C1 segment of cervical spinal cord (tissue), 14 donors: Measurements from ENCODE around the gene TPSG1.
"Not testable (repeated sequence)": the region's sequence is repeated elsewhere in the genome, so short reads cannot be mapped to it uniquely, and the experiment has no call there.

Experiments
- DNase-seq, 14 donors: peaks; one replicate each; lab custom pipeline; 2025; lab: John Stamatoyannopoulos, UW

The TPSG1 gene

DNA sequence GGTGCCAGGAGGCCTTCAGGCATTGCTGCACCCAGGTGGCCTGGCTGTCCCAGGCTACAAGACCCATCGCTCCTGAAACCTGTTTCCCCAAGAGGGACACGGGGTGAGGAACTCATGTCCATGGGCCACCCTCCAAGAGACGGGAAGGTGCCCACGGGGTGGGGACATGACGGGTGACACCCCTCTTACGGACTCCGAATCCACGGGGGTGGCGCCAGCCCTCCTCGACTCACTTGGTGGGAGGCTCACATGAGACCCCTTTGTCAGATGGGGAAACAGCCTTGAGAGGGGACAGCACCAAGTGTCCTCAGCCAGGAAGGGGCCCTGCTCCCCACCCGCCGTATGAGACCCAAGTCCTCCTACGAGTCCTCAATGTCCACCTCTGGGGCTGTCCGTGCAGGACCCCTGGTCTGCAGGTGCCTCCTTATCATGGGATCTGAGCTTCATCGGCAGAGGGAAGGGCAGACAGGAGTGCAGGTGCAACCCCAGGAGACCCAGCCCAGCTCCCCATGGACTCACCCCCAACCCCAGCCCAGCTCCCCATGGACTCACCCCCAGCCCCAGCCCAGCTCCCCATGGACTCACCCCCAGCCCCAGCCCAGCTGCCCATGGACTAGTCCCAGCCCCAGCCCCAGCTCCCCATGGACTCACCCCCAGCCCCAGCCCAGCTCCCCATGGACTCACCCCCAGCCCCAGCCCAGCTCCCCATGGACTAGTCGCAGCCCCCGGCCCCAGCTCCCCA, 5.6 kb upstream of the TPSG1 start:
- not testable (repeated sequence) for DNase-seq

DNA sequence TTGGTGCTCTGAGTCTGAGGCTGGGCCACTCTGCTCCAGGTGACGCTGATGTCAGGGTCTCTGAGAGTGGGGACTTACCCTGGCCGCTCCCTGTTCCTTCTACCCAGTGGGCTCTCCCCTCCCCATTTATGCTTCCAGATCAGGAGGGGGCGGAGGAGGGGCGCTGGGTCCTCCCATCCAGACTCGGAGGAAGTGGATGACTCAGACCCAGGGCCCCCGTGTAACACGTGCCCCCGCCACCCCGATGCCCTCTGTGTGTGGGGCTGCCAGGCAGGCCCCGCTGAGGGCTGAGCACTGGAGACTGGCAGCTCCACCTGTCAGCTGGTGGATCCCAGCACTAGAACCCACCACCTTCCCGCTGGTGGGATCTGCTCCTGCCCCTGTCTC, 5.0 kb upstream of the TPSG1 start, which contains the start of gene TPSB2:
Gene TPSB2, minus strand, starts transcription at position 101 of the 387 bp plus-strand sequence. CDS start 233 bp downstream, outside the sequence.
- not testable (repeated sequence) for DNase-seq

DNA sequence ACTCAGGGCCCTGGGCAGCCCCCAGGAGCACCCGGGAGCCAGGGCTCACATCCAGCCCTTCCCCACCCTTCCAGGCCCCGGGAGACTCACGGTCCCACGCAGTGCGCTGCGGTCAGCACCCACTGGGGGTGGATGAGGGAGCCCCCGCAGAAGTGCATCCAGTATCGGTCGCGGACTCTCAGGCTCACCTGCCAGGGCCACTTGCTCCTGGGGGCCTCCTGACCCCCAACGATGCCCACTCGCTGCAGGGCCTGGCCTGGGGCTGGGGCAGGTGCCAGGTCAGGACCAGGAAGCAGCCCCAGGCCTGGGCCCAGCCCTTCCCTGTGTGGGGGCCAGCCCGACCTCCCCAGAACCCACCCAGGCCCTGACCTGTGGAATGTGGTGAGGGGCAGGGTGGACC, 4.4 kb upstream of the TPSG1 start:
- not testable (repeated sequence) for DNase-seq

DNA sequence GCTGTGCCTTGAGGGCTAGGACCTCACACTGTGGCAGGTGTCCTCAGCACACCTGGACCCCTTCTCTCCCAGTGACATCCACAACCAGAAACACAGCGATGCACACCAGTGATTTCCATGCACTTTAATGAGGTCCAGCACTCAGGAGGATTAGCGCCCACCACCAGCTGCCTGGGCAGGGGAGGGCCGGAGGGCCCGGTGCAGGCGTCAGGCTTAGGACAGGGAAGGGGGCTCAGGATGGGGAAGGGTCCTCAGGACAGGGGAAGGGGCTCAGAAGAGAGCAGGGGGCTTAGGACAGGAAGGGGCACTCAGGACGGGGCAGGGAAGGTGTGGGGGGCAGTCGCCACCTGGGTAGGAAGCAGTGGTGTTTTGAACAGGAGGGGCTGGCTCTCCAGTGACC, 3.2 kb upstream of the TPSG1 start:
- not testable (repeated sequence) for DNase-seq

DNA sequence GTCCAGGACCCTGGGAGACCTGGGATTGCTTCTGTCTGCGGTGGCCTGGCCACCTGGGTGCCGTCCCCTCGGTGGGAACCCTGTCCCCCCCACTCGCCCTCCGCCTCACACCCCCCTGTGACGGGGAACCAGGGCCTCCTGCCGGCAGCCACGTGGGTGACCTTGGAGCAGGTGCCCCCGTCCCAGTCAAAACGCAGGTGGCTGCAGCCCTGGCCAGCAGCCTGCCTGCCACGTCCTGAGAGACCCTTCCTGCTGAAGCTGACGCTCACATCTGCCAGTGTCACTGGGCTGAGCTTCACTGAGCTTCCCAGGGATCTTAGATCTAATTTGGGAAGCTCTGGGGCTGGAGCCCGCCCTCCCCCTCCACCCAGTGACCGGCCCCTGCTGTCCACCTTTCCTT, 1.6 kb upstream of the TPSG1 start:
- DNase-seq = not testable (repeated sequence)

DNA sequence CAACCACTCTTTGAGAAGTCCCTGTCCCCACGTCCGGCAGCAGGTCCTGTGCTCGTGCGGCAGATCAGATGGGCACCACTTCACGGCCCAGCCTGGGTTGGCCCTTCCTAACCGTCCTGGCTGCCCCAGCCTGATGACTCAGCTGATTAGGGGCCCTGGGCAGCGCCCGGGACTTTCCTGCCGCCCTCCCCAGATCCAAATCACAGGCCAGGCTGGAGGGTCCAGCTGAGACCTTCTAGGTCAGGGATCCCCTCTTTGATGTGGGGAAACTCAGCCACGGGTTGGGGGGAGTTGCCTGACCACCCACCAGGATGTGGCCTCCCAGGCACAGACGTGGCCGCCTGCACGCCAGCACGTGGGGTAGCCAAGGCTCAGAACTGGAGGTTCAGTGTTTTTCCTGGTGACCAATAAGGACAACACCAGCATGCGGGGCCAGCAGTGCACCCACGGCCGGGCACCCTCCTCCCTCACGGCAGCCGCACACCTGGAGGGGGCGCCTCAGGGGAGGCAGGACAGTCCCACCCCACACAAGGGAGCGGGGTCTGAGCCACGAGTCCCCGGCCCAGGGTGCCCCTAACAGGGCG, 752 bp upstream of the TPSG1 start:
- not testable (repeated sequence) for DNase-seq

DNA sequence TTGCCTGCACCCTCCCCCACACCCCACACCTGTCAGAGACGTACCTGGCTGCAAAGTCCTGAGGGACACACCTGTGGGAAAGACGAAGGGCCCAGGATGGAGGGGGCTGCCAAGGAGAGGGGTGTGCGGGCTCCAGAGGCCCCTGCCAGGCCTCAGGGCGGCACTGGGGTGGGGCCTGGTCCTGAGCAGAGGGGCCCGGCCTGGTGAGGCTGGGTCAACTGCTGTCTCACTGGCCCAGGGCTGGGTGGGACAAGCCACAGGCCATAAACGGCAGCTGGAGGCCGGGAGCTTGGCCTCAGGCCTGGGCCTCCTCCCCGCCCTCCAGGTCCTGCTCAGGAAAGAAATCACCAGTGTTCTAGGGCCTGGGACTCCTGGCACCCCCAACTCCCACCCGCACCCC, 510 bp downstream of the TPSG1 start:
- no peak for DNase-seq

DNA sequence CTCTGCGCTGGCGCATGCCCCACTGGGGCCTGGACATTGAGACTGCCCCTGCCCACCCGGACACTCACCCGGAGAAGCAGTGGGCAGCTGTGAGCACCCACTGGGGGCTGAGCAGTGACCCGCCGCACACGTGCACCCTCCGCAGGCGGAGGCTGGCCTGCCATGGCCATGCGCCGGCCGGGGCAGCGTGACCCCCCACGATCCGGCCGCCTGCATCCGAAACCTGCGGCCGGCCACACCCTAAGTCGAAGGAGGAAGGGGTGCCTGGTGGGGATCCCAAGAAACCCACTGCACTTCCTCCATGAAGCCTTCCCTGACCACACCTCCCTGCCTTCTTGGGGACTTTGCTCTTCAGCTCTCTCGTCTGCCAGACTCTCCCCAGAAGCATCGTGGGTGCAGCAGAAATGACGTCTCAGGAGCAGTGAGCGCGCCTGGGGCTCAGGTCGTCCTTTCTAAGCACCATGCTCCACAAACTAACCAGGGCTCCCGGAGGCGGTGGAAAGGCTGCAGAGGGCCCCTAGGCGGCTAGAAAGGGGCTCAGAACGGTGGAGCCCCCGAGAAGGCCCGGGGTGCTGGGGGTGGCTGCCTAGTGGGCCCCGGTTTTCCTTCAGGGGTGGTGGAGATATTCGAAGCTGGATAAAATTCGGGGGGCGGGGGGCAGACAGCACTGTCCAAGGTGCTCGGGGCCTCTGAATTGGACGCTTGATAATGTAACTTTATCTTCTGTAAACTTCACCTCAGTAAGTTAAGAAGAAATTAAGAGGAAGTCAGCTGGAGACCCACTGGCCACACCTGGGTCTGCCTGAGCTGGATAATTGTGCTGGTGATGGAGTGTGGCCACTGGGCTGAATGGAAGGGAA, 1.5 kb downstream of the TPSG1 start:
- no peak for DNase-seq

DNA sequence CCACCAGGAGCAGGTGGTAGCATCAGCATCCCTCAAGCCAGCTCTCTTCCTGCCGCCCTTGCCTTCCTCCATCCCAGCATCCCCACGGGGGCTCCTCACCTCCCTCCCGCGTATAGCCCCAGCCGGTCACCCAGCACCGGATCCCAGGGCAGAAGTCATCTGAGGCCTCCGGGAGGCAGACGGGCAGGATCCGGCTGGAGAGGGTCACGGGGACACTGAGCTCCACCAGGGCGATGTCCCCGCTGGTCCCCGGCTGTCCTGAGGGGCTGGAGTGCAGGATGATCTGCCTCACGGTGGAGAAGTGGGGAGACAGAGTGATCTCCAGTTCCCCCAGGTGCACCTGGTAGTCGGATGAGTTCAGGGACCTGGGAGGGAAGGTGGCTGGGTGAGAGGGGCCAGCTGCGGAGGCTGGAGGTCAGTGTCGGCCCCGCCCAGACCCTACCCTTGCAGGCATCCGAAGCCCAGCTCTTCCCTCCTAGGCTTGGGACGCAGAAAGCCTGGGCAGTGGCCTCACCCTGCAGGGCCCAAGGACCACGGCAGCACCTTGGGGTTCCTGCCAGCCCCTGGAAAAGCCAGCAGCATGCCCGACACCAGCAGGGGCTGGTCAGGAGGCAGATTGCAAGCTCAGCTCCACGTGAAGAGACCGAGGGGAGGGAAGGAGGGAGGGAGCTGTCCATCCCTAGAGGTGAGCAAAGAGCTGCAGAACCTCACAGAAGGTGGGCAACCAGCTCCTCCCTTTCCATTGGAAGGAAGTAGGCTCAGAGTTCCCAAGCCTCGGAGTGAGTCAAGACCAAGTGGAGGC, 2.3 kb downstream of the TPSG1 start:
- no peak for DNase-seq

DNA sequence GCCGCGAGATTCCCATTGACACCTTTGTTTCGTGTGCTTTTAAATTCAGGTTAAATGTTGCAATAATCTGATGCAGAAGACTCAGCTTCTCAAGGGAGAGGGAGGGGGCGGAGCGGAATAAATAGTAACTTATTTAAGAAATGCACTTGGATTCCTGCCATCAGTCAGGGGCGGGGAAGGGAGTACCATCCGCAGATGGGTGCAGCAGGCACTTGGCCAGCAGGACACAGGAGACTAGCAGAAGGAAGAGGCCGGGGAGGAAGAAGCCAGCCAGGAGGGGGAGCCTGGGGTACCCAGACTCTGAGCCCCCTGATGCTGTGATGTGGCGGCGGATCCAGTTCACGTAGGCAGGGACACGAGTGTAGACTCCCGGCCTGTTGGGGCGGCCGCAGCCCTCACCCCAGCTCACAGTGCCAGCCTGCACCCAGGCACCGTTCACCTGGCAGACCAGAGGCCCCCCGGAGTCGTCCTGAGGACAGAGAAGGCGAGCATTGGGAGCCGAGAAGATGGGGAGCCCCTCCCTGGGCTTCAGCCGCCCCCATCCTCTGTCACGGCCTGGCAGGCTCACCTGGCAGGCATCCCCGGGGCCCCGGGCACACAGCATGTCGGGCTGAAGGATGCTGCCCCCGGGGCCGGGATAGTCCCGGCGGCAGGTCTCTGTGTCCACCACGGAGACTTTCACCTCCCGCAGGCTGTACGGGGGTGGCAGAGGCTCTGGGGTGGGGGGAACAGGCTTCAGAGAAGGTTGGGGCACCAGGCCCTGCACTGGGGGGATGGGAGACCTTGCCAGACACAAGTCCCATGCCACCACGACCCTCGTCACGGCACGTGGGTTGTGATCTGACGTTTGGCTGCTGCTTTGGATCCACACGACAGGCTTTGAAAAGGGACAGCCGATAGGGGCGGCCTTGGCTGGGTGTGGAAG, 3.2 kb downstream of the TPSG1 start:
- DNase-seq = no peak

DNA sequence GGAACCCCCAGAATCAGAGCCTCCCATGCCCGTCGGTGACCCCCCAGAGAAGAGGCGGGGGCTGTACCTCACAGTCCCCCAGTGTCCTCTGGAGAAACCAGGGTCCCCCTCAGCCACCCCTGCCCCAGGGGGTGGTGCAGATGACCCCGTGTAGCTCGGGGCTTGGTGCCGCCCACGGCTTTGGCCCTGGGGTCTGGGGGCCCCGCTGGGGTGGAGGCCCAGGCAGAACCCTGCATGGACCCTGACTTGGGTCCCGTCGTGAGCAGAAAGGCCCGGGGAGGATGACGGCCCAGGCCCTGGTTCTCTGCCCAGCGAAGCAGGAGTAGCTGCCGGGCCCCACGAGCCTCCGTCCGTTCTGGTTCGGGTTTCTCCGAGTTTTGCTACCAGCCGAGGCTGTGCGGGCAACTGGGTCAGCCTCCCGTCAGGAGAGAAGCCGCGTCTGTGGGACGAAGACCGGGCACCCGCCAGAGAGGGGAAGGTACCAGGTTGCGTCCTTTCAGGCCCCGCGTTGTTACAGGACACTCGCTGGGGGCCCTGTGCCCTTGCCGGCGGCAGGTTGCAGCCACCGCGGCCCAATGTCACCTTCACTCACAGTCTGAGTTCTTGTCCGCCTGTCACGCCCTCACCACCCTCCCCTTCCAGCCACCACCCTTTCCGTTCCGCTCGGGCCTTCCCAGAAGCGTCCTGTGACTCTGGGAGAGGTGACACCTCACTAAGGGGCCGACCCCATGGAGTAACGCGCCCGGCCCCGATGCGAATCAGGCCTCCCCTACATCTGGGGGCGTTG, 4.0 kb downstream of the TPSG1 start:
- DNase-seq = no peak

DNA sequence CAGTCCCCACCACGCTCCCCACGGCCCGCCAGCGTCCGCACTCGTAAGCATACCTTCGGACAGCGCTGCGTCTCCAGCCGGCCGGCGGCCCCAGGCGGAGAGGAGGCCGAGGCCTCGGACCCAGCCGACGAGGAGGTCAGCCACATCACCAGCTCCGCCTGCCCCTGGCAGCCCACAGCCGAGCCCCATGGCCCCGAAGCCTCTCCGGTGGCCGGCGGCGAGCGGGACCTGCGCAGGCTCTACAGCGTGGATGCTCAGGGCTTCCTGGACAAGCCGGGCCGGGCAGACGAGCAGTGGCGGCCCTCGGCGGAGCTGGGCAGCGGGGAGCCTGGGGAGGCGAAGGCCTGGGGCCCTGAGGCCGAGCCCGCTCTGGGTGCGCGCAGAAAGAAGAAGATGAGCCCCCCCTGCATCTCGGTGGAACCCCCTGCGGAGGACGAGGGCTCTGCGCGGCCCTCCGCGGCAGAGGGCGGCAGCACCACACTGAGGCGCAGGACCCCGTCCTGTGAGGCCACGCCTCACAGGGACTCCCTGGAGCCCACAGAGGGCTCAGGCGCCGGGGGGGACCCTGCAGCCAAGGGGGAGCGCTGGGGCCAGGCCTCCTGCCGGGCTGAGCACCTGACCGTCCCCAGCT, 4.9 kb downstream of the TPSG1 start:
- no peak for DNase-seq

DNA sequence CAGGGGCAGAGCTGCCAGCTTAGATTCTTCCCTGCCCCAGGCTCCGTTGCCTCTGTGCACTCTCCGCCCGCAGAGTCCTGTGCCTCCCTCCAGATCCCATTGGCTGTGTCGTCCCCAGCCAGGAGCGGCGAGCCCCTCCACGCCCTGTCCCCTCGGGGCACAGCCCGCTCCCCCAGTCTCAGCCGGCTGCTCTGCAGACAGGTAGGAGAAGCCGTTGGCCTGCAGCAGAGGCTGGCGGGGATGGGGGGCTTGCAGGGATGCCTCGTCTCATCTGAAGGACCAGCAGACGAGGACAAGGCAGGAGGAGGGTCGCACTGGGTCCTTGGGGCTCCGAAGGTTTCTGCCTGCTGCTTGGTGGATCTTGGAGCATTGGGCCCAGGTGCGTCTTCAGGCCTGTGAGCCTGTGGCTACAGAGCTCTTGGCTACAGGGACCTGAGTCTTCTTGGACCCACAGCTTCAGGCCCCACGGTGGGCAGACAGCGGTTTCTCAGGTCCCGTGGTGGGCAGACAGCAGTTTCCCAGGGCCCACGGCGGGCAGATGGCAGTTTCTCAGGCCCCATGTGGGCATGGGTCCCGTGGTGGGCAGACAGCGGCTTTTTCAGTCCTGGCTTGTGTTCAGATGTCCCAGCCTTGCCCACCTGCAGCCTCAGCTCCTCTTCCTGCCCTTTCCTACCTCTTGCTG, 6.0 kb downstream of the TPSG1 start:
- DNase-seq = no peak

DNA sequence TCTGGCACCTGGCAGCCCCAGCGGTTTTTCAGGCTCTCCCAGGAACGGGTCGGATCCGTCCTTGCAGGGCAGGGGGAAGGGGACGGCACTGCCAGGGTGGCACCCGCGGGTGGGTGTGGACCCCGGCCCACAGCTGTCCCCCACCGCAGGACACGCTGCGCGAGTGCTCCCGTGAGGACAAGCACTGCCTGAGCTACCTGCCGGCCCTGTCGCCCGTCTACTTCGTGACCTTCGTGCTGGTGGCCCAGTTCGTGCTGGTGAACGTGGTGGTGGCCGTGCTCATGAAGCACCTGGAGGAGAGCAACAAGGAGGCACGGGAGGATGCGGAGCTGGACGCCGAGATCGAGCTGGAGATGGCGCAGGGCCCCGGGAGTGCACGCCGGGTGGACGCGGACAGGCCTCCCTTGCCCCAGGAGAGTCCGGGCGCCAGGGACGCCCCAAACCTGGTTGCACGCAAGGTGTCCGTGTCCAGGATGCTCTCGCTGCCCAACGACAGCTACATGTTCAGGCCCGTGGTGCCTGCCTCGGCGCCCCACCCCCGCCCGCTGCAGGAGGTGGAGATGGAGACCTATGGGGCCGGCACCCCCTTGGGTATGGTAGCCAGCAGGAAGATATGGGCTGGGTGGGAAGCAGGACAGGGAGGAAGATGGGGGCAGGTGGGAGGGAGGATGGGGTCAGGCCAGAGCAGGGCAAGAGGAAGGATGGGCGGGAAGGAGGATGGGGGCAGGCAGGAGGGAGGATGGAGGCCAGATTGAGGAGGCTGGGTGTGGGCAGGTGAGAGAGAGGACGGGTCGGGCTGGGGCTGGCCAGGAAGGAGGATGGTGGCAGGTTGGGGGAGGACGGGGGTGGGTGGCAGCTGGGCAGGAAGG, 6.8 kb downstream of the TPSG1 start:
- no peak for DNase-seq

DNA sequence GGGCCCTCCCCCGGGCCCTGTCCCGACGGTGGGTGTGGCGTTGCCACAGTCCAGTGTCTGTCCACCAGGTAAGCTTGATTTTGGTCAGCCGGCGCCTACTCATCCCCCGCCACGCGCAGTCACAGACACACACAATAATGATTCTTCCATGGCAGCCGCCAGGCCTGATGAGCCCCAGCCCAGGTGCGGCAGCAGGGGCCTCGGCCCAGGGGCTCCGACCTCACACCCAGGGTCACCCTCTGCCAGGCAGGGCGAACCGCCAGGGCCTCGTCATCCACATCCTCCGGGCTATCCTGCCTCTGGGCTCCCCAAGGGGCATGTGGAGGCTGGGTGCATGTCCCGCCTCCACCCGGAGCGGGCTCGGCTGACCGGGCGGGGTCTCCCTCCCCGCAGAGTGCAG, 7.5 kb downstream of the TPSG1 start:
- no peak for DNase-seq

DNA sequence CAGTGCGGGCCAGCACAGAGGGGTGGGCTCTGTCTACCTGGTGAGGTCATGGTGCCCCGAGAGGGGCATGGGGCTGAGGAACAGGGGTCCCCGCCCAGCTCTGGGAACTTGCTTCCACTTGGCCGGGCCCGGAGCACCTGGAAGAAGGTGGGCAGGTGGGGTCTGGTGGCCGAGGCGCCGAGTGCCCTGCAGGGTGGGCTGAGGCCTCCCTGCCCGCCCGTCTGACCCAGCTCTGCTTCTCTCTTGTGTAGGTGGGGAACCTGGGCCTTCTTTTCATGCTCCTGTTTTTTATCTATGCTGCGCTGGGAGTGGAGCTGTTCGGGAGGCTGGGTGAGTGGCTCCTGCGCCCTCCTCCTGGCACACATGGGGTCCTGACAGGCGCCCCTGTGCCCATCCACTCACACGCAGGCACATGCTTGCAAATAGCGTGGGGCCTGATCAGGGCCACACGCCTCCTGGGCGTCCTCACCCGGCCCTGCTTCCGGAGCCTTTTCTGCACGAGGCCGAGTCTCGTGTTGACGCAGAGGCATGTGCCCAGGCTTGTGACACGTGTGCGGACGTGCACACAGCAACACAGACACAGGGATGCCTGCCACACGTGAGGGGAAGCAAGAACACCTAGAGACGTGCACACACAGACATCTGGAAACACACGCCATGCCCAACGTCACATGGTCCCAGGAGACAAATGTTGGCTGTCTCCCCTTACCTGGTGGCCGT, 8.2 kb downstream of the TPSG1 start:
- no peak for DNase-seq

DNA sequence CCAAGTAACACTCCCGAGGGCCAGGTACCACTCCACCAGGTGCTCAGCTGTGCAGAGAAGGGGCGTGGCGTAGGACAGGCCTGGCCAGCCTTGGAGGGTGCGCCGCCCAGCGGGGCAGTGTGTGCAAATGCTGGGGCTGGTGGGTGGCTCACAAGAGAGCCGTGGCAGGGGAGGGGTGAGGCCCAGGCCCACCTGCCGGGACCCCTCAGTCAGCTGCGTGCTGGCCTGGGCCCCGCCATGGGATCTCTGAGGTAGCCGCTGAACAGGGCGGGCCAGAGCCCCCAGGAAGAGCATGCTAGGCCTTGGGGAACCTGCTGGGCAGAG, 8.8 kb downstream of the TPSG1 start:
- DNase-seq = no peak
